GM23338 (cell line): Measurements from ENCODE around the gene CX3CR1. TPM values are rescaled to one million over a fixed set of nuclear protein-coding genes. Genes with fewer than 3 reads are reported as not detected.
"Not testable (repeated sequence)": the region's sequence is repeated elsewhere in the genome, so short reads cannot be mapped to it uniquely, and the experiment has no call there.

Source experiments
- ATAC-seq: fragments of 200-7000 bp; cut with Tn5 transposase; 3 replicates; pipeline ENCODE4 v1.9.1; 2020
- DNase-seq: peaks from one replicate; pipeline ENCODE4 v3.0.0-alpha.2; 2015; ENCODE audit warnings: low spot score
- H2AFZ ChIP-seq: fragments of 200-600 bp; sonication (generic); 2 replicates; pipeline ENCODE4 v1.8.0; 2016; ENCODE audit warnings: antibody characterized with exemption, mild to moderate bottlenecking, moderate library complexity
- H3F3A ChIP-seq: fragments of 200-600 bp; sonication (generic); replicated peaks from 2 replicates; pipeline ENCODE4 v1.8.0; 2017; ENCODE audit warnings: antibody characterized with exemption, mixed run types, low read depth
- H3K27ac ChIP-seq: fragments of 200-600 bp; sonication (generic); 2 replicates; pipeline ENCODE4 v1.6.1; 2016; ENCODE audit warnings: low read depth
- H3K27me3 ChIP-seq: fragments of 200-600 bp; sonication (generic); 2 replicates; pipeline ENCODE4 v1.8.0; 2016; ENCODE audit warnings: mild to moderate bottlenecking, mixed run types, moderate library complexity; ENCODE audit not compliant: insufficient read depth
- H3K36me3 ChIP-seq: fragments of 200-600 bp; sonication (generic); 2 replicates; pipeline ENCODE4 v1.8.0; 2016; ENCODE audit warnings: mild to moderate bottlenecking; ENCODE audit not compliant: insufficient read depth
- H3K4me1 ChIP-seq: fragments of 200-600 bp; sonication (generic); 2 replicates; pipeline ENCODE4 v1.8.0; 2016; ENCODE audit warnings: mild to moderate bottlenecking, moderate library complexity; ENCODE audit not compliant: insufficient read depth
- H3K4me2 ChIP-seq: fragments of 200-600 bp; sonication (generic); 2 replicates; pipeline ENCODE4 v1.7.1; 2017; ENCODE audit warnings: mixed run types
- H3K4me3 ChIP-seq: fragments of 200-600 bp; sonication (generic); 2 replicates; pipeline ENCODE4 v1.6.1; 2016; ENCODE audit warnings: mixed run types
- H3K79me2 ChIP-seq: fragments of 200-600 bp; sonication (generic); replicated peaks from 2 replicates; pipeline ENCODE4 v1.8.0; 2017; ENCODE audit warnings: mild to moderate bottlenecking; ENCODE audit not compliant: insufficient read depth
- H3K9me2 ChIP-seq: fragments of 200-600 bp; sonication (generic); 2 replicates; pipeline ENCODE4 v1.8.0; 2017; ENCODE audit not compliant: insufficient read depth
- H4K20me1 ChIP-seq: fragments of 200-600 bp; sonication (generic); replicated peaks from 2 replicates; pipeline ENCODE4 v1.8.0; 2017; ENCODE audit warnings: mild to moderate bottlenecking; ENCODE audit not compliant: insufficient read depth
- H3K27ac Mint-ChIP-seq: 2 replicates; pipeline ENCODE4 v1.8.0; 2020; ENCODE audit warnings: inconsistent platforms, mild to moderate bottlenecking, moderate library complexity, mixed read lengths
- H3K27me3 Mint-ChIP-seq: 3 replicates; pipeline ENCODE4 v1.8.0; 2022; ENCODE audit warnings: low read depth, mild to moderate bottlenecking, moderate library complexity, mixed read lengths, inconsistent platforms; ENCODE audit not compliant: insufficient read depth, poor library complexity
- H3K36me3 Mint-ChIP-seq: 3 replicates; pipeline ENCODE4 v1.8.0; 2021; ENCODE audit warnings: low read depth, mild to moderate bottlenecking, inconsistent platforms, moderate library complexity, mixed read lengths
- H3K4me1 Mint-ChIP-seq: 3 replicates; pipeline ENCODE4 v1.8.0; 2020; ENCODE audit warnings: mild to moderate bottlenecking, inconsistent platforms, mixed read lengths
- H3K4me3 Mint-ChIP-seq: 3 replicates; pipeline ENCODE4 v1.8.0; 2021; ENCODE audit warnings: moderate library complexity, mild to moderate bottlenecking, inconsistent platforms, mixed read lengths
- H3K9me3 Mint-ChIP-seq: 3 replicates; pipeline ENCODE4 v1.8.0; 2020; ENCODE audit warnings: moderate library complexity, mild to moderate bottlenecking, inconsistent platforms, mixed read lengths
- CTCF ChIP-seq, 2 experiments: fragments of 200-600 bp in 1 of 2; sonication (generic) in 1 of 2; conservative IDR thresholded peaks; 2 replicates each; pipeline versions ENCODE4 v1.5.1 to v1.6.1; 2016 to 2017; ENCODE audit warnings: antibody characterized with exemption in 2 of 2, low read depth in 2 of 2, mild to moderate bottlenecking in 2 of 2, moderate library complexity in 1 of 2
- JUNB ChIP-seq: IDR thresholded peaks from one replicate; pipeline ENCODE4 v1.6.1; 2016; ENCODE audit warnings: antibody characterized with exemption; ENCODE audit not compliant: unreplicated experiment
- POLR2AphosphoS5 ChIP-seq: IDR thresholded peaks from 2 replicates; pipeline ENCODE4 v1.6.1; 2016; ENCODE audit warnings: antibody characterized with exemption, low read depth
- ZNF114 ChIP-seq: fragments of 250-450 bp; sonication (Bioruptor Pico); IDR thresholded peaks from 2 replicates; pipeline ENCODE4 v1.5.0; 2020; ENCODE audit warnings: mild to moderate bottlenecking, moderate library complexity
- ZNF462 ChIP-seq: fragments of 250-450 bp; sonication (Bioruptor Pico); IDR thresholded peaks from 2 replicates; pipeline ENCODE4 v1.5.0; 2020; ENCODE audit warnings: mild to moderate bottlenecking, moderate library complexity
- polyA plus RNA-seq: library from polyadenylated mRNA; unstranded; fragments of >200 nt; fragmentation: Nextera tagmentation; extraction: Ambion mirVana; gene quantifications from 2 replicates; pipeline ENCODE4 v1.2.1, GENCODE V29; 2016
- total RNA-seq: library from RNA; depleted of rRNA; stranded (reverse); fragments of >200 nt; shearing (Covaris generic); gene quantifications from 2 replicates; pipeline ENCODE4 v1.2.3, GENCODE V29; 2014

The CX3CR1 gene
- total and polyA plus RNA-seq, 2 experiments from 2014 or later: 0.24 to 0.42 TPM

GRCh38 chr3:39228496-39228895 is 51.3 kb downstream of the CX3CR1 start (continued):
- TF ChIP-seq CTCF (conservative IDR thresholded peaks at IDR 0.05; ENCODE audit: low read depth in 2 of 2): no peak
- TF ChIP-seq ZNF462 (CRISPR knock-in tag): no peak
- no peak for TF ChIP-seq JUNB
- TF ChIP-seq POLR2AphosphoS5: no peak
- no peak for TF ChIP-seq ZNF114 (CRISPR knock-in tag)

GRCh38 chr3:39227596-39227995 is 52.2 kb downstream of the CX3CR1 start:
- H3F3A ChIP-seq, H3K27ac ChIP-seq, H3K36me3 ChIP-seq, H3K79me2 ChIP-seq, H3K27me3 Mint-ChIP-seq, H3K4me2 ChIP-seq, H3K27ac Mint-ChIP-seq, ATAC-seq, H4K20me1 ChIP-seq, H3K36me3 Mint-ChIP-seq, H2AFZ ChIP-seq, H3K27me3 ChIP-seq, H3K9me2 ChIP-seq, H3K9me3 Mint-ChIP-seq, H3K4me3 Mint-ChIP-seq, H3K4me3 ChIP-seq, H3K4me1 Mint-ChIP-seq, DNase-seq, H3K4me1 ChIP-seq: not testable (repeated sequence)
